Measurements from ENCODE around the gene USP19.
A peak's percentile ranks its signal among the peaks of the same experiment; 100 is the strongest.

The USP19 gene

DNA sequence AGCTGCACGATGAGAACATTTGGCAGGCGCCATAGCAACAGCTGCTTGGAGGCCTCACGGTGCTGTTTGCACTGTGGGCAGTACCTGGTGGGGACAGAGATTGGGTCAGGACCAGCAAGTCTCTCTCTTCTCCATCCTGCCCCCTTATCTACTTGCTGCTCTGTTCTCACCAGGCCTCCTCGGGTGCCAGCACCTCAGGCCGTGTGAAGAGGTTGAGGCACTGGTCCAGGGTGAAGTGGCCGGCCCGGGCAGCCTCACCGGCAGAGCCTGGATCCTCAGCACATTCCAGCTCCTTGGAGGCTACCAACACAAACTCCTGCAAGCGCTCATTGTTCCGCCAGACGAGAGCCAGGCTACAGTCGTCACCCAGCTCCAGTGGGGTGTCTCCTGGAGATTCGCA lies 9.8 kb downstream of the USP19 start:
- Histone ChIP-seq H3K9me3 (replicated peaks; ENCODE audit: insufficient read depth, low read length) (no peaks in the 10 kb centered on the region), H3K4me1 (ENCODE audit: low read length) (no peaks in the 10 kb centered on the region), H3K36me3 (replicated peaks; ENCODE audit: insufficient read depth, low read length) (peaks cover 8% of the 10 kb centered on the region; the same call in 1 of the 2 replicates), H3K27ac (ENCODE audit: low read length) (no peak overlapping the region), H3K27me3 (replicated peaks; ENCODE audit: insufficient read depth, low read length) (no peaks in the 10 kb centered on the region), H3K4me3 (ENCODE audit: low read length) (no peak overlapping the region), H4K20me1 (ENCODE audit: insufficient read depth, low read length) (no peaks in the 10 kb centered on the region), H3K4me2 (ENCODE audit: low read depth, low read length) (no peak overlapping the region), H3F3A (ENCODE audit: insufficient read depth, low read length) (peaks cover 2% of the 10 kb centered on the region; the same call in 1 of the 2 replicates), H3K9me2 (replicated peaks; ENCODE audit: insufficient read depth, low read length) (no peaks in the 10 kb centered on the region), H3K9ac (ENCODE audit: low read length) (no peak overlapping the region), H2AFZ (ENCODE audit: low read length) (no peak overlapping the region), H3K79me2 (ENCODE audit: low read length) (no peaks in the 10 kb centered on the region)
- TF ChIP-seq EZH2phosphoT487 (IDR thresholded peaks at IDR 0.05; ENCODE audit: low read length) (no peak), EZH2 (optimal IDR thresholded peaks at IDR 0.05; ENCODE audit: low read depth, low read length) (no peak)
- TF ChIP-seq, protein P1, sequence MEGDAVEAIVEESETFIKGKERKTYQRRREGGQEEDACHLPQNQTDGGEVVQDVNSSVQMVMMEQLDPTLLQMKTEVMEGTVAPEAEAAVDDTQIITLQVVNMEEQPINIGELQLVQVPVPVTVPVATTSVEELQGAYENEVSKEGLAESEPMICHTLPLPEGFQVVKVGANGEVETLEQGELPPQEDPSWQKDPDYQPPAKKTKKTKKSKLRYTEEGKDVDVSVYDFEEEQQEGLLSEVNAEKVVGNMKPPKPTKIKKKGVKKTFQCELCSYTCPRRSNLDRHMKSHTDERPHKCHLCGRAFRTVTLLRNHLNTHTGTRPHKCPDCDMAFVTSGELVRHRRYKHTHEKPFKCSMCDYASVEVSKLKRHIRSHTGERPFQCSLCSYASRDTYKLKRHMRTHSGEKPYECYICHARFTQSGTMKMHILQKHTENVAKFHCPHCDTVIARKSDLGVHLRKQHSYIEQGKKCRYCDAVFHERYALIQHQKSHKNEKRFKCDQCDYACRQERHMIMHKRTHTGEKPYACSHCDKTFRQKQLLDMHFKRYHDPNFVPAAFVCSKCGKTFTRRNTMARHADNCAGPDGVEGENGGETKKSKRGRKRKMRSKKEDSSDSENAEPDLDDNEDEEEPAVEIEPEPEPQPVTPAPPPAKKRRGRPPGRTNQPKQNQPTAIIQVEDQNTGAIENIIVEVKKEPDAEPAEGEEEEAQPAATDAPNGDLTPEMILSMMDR (IDR thresholded peaks at IDR 0.05; ENCODE audit: low read length): no peak
- DNase-seq: no peak

DNA sequence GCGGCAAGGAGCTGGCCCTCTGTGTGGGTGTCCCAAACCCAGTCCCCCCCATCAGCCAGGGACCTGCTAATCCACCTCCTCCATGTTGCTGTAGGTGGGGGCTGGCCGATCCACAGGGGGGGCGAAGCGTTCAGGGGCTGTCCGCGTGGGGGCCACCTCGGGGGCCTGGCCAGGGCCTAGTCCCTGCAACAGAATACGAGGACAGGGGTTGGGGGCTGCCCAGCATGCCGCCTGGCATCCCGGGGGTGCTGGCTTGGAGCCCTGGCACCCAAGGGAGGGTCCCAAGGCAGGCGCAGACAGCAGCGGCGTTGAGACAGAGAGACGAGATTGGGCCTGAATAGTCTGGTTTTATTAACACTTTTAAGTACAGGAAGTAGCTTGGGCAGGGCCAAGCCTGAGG lies 12.3 kb downstream of the USP19 start:
- TF ChIP-seq EZH2phosphoT487 (IDR thresholded peaks at IDR 0.05; ENCODE audit: low read length): no peak
- TF ChIP-seq, protein P1 (IDR thresholded peaks at IDR 0.05; ENCODE audit: low read length): no peak
- TF ChIP-seq EZH2 (optimal IDR thresholded peaks at IDR 0.05; ENCODE audit: low read depth, low read length): no peak
- Histone ChIP-seq H3K9me2 (replicated peaks; ENCODE audit: insufficient read depth, low read length) (no peaks in the 10 kb centered on the region), H3K27me3 (replicated peaks; ENCODE audit: insufficient read depth, low read length) (no peaks in the 10 kb centered on the region), H3K9ac (ENCODE audit: low read length) (no peak overlapping the region), H3K36me3 (replicated peaks; ENCODE audit: insufficient read depth, low read length) (peaks cover 5% of the 10 kb centered on the region; the same call in 1 of the 2 replicates), H3K4me2 (ENCODE audit: low read depth, low read length) (no peak overlapping the region), H3K27ac (ENCODE audit: low read length) (no peak overlapping the region), H2AFZ (ENCODE audit: low read length) (no peak overlapping the region), H3K4me3 (ENCODE audit: low read length) (no peak overlapping the region), H3K4me1 (ENCODE audit: low read length) (0 out of 2 replicates have a peak, but pooled peaks cover 4% of the 10 kb centered on the region), H3K79me2 (ENCODE audit: low read length) (peaks cover 12% of the 10 kb centered on the region), H3K9me3 (replicated peaks; ENCODE audit: insufficient read depth, low read length) (no peaks in the 10 kb centered on the region), H4K20me1 (ENCODE audit: insufficient read depth, low read length) (no peaks in the 10 kb centered on the region), H3F3A (ENCODE audit: insufficient read depth, low read length) (peaks cover 4% of the 10 kb centered on the region; the same call in 1 of the 2 replicates)
- no peak for DNase-seq

DNA sequence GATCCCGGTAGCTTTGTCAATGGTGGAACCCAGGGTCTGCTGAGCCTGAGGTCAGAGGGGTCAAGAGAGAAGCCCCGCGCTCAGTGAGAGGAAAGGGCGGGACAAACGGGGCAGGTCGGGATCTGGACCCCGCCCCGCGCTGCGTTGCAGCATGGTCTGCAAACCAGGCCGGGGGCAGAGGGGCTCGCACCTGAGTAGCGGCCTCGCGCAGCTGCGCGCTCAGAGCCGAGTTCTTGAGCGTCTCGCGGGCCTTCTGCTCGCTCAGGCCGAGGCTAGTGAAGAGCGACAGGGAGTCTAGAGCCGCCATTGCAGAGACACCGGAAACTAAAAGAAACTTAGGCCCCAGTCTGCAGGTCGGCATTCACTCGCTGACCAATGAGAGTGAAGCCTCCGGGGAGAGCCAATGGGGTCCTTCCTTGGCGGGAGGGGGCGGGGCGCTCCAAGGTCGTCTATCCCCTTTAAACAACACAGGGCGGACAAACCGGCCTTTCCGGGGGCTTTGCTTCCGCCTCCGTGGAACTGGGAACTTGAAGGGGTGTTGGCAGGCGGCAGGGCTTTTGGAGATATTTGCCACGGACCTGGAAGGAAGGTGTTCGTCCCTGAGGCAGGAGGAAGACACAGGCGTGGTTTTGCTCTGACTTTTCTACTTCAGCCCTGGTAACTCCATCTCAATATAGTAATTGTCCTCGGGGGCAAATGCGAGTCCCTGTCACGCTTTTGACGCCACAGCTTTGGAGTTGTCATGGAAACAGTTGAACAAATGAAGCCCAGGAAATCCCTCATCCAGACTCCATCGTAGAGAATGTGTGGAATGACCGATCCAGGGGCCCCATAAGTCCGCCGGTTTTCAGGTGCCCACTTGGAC lies 16.0 kb downstream of the USP19 start, which contains the start of gene QARS1:
Gene QARS1, minus strand, starts transcription at position 331 of the 865 bp plus-strand sequence. Its CDS starts 24 bp downstream, at position 307.
- peak within 1 kb of the TSS; percentile 84 for H3K4me3 ChIP-seq (ENCODE audit: low read length)
- DNase-seq: peak; percentile 94
- peak within 1 kb of the TSS; percentile 79 for H3K4me2 ChIP-seq (ENCODE audit: low read depth, low read length)
- TF ChIP-seq EZH2phosphoT487 (IDR thresholded peaks at IDR 0.05; ENCODE audit: low read length) (no peak), EZH2 (optimal IDR thresholded peaks at IDR 0.05; ENCODE audit: low read depth, low read length) (no peak)
- TF ChIP-seq, protein P1 (IDR thresholded peaks at IDR 0.05; ENCODE audit: low read length): no peak
- H3K9me3 ChIP-seq (replicated peaks; ENCODE audit: insufficient read depth, low read length): no peaks in the 10 kb centered on the region
- H3K9ac ChIP-seq (ENCODE audit: low read length): peak within 1 kb of the TSS; percentile 88
- H3K36me3 ChIP-seq (replicated peaks; ENCODE audit: insufficient read depth, low read length): no peaks in the 10 kb centered on the region
- H3K79me2 ChIP-seq (ENCODE audit: low read length): peaks cover 22% of the 10 kb centered on the region
- H3K27ac ChIP-seq (ENCODE audit: low read length): peak within 1 kb of the TSS; percentile 38; the same call in 1 of the 2 replicates
- no peaks in the 10 kb centered on the region for H3K27me3 ChIP-seq (replicated peaks; ENCODE audit: insufficient read depth, low read length)
- no peaks in the 10 kb centered on the region for H3K9me2 ChIP-seq (replicated peaks; ENCODE audit: insufficient read depth, low read length)
- H2AFZ ChIP-seq (ENCODE audit: low read length): peak within 1 kb of the TSS; percentile 86
- H3F3A ChIP-seq (ENCODE audit: insufficient read depth, low read length): peaks cover 4% of the 10 kb centered on the region; the same call in 1 of the 2 replicates
- 0 out of 2 replicates have a peak, but pooled peaks cover 5% of the 10 kb centered on the region for H3K4me1 ChIP-seq (ENCODE audit: low read length)
- no peaks in the 10 kb centered on the region for H4K20me1 ChIP-seq (ENCODE audit: insufficient read depth, low read length)

Measured in MM.1S (cell line).